22Rv1 (cell line): Measurements from ENCODE around the gene GABRA4.

ENCODE experiments used
- H3K27ac ChIP-seq: fragments of 450-650 bp; 2 replicates; pipeline ENCODE4 v1.5.1; 2017
- CTCF ChIP-seq: fragments of 450-650 bp; IDR thresholded peaks from 2 replicates; pipeline ENCODE4 v1.5.1; 2017; ENCODE audit warnings: mild to moderate bottlenecking
- ZFX ChIP-seq: fragments of 450-650 bp; IDR thresholded peaks from 2 replicates; pipeline ENCODE4 v1.6.1; 2017; ENCODE audit warnings: antibody characterized with exemption, borderline replicate concordance

GABRA4 gene

GRCh38 chr4:46950826-46951225 is 42.6 kb downstream of the GABRA4 start:
- TF ChIP-seq ZFX (no peak), CTCF (no peak)
- no peak overlapping the region for H3K27ac ChIP-seq

- no peak overlapping the region for H3K27ac ChIP-seq
- TF ChIP-seq ZFX (no peak), CTCF (no peak)
Measured at GRCh38 chr4:46949822-46950221, 43.6 kb downstream of the GABRA4 start.

GRCh38 chr4:46947541-46947940 is 45.8 kb downstream of the GABRA4 start:
- no peak overlapping the region for H3K27ac ChIP-seq
- TF ChIP-seq CTCF (no peak), ZFX (no peak)

- H3K27ac ChIP-seq, result no peak overlapping the region
- TF ChIP-seq ZFX, result no peak
- no peak for TF ChIP-seq CTCF
Measured at GRCh38 chr4:46946919-46947536, 46.4 kb downstream of the GABRA4 start.

GRCh38 chr4:46945062-46945461 is 48.3 kb downstream of the GABRA4 start:
- no peak for TF ChIP-seq ZFX
- no peak for TF ChIP-seq CTCF
- no peak overlapping the region for H3K27ac ChIP-seq

- H3K27ac ChIP-seq, result no peak overlapping the region
- TF ChIP-seq CTCF (no peak), ZFX (no peak)
Measured at GRCh38 chr4:46944345-46944744, 49.0 kb downstream of the GABRA4 start.

GRCh38 chr4:46937493-46937892 is 55.9 kb downstream of the GABRA4 start:
- no peak overlapping the region for H3K27ac ChIP-seq
- TF ChIP-seq CTCF (peak; percentile 43), ZFX (no peak)
